Ovary (tissue), 3 donors: ENCODE data around the gene SCN1A.

Experiments
- CTCF ChIP-seq, 3 donors: fragments of 450-650 bp in 2 of 3; fragments of 200-600 bp in 1 of 3; IDR thresholded peaks; one replicate each; pipeline versions ENCODE4 v1.5.1 to v1.8.0; 2016 to 2022; ENCODE audit warnings: antibody characterized with exemption in 3 of 3, mild to moderate bottlenecking in 1 of 3
- POLR2A ChIP-seq: fragments of 450-650 bp; IDR thresholded peaks from one replicate; pipeline ENCODE4 v1.6.1; 2017; ENCODE audit warnings: antibody characterized with exemption, mild to moderate bottlenecking, moderate library complexity
- donor health status: DM: no; HTN: no; CAD: no.

GRCh38 chr2:166017208-166017607, 110.6 kb downstream of the SCN1A start:
- no peak for TF ChIP-seq CTCF (IDR thresholded peaks at IDR 0.05)
- no peak for TF ChIP-seq POLR2A
